Measurements from ENCODE around the gene IFNL1.
"Not testable (repeated sequence)": the region's sequence is repeated elsewhere in the genome, so short reads cannot be mapped to it uniquely, and the experiment has no call there.

IFNL1 gene

DNA sequence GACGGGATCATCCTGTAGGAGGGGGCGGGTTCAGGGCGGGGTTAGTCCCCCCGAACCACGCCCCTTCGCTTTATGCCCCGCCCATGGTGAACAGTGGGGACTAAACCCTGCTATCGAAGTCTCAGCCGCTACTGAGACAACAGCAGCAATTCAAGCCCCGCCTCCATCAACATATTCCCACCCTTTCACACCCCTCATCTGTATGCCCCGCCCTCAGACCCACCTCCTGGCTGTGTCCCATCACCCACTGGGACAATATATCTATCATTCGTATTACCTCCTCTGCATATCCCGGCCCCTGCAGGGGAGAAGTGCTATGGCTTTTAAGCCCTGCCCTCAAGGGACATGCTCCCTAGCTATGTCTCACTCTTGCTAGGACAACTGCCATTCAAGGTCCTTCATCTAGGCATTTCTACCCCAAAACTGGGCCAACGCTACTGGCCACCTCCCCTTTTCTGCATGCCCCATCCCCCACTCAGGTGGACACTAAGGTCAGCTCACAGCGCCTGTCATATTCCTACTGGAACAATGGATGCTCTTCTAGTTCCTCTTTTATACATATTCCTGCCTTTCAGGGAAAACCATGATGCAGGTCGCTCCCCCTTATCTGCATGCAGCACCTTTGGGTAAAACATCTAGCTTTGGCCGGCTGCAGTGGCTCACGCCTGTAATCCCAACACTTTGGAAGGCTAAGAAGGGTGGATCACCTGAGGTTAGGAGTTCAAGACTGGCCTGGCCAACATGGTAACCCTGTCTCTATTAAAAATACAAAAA lies 12.5 kb downstream of the IFNL1 start:
- no peak for DNase-seq

DNA sequence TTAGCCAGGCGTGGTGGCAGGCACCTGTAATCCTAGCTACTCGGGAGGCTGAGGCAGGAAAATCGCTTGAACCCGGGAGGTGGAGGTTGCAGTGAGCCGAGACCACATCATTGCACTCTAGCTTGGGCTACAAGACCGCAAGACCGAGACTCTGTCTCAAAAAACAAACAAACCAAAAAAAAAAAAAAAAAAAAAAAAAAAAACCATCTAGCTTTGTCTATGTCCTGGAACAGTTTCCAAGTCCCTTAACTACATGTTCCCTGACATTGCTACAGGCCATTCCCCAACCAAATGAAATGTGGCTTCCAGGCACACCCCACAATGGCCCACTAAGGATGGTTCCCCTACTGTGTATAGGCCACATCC lies 13.1 kb downstream of the IFNL1 start:
- not testable (repeated sequence) for DNase-seq

DNA sequence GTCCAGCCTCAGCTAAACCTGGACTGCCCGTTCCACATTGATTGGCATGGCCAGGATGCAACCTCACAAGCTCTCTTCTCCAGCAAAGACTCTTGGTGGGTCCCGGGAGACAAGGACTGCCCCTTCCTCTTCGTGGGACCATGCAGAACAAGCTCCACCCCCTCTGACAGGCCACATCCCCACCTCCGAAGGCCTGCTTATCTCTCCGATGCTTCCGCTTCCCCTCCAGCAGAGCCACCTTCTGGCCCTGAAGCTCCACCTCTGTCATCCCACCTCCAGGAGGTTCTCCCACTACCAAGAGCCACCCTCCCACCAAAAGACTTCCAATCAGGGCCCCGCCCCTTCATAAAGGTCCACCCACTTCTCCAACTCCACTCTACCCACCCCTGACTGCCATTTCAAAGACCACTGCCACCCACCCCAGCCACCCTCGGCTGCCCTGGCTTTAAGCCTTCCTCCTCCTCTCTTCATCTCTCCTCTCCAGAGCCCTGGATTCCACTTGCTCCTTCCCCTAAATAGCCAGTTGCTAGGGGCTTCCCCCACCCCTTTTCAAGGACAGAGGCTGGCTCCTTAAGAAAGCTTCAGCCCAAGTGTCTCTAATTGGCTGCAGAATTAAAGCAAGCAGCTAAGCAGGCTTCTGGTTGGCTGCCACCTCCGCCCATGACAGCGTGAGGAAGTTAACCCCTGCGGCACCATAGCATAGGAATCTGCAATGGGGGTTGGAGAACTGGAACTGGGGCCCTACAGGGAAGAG lies 14.5 kb downstream of the IFNL1 start:
- DNase-seq = peak in 29 of 51 donors; percentile 10 to 64 (median 39)

DNA sequence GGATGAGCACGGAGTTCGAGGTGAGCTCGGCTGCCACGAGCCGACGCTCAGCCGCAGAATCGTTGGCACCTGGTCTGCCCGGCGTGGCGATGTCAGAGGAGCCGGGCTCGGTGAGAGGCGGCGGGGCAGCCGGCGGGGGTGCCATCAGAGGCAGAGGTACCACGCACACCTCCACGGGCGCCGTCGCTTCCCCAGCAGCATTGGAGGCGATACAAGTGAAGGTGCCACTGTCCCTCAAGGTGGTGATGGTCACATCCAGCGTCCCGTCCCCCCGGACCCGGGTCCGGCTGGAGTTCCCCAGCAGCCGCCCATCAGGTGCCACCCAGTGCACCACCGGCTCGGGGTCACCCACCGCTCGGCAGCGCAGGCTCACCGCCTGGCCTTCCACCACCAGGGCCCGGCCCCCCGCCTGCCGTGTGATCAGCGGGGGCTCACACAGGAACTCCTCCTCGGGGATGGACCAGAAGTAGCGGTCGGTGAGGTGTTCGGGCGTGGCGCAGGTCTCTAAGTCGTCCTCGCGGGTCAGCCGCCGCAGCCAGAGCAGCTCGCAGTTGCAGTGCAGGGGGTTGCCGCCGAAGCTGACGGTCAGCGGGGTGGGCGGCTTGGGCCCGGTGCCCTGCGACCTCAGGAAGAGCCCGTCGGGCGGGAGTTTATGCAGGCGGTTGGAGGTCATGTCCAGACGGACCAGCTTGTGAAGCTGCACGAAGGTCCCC lies 18.0 kb downstream of the IFNL1 start:
- DNase-seq = no peak

DNA sequence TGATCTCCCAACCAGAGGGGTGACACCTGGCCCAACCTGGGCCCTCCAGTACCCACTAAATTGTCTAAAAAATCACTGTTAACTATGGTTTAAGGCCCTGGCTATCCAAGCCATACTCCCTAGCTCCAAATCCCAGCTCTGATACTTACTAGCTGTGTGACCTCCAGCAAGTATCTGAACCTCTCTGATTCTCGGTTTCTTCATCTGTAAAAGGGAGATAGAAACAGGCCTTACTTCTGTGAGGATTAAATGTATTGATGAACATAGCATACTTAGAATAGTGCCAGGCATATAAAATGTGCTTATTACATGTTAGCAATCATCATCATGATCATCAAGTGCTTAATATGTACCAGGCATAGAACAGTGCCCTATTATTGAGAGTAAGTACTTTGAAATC lies 19.7 kb downstream of the IFNL1 start:
- DNase-seq = no peak

DNA sequence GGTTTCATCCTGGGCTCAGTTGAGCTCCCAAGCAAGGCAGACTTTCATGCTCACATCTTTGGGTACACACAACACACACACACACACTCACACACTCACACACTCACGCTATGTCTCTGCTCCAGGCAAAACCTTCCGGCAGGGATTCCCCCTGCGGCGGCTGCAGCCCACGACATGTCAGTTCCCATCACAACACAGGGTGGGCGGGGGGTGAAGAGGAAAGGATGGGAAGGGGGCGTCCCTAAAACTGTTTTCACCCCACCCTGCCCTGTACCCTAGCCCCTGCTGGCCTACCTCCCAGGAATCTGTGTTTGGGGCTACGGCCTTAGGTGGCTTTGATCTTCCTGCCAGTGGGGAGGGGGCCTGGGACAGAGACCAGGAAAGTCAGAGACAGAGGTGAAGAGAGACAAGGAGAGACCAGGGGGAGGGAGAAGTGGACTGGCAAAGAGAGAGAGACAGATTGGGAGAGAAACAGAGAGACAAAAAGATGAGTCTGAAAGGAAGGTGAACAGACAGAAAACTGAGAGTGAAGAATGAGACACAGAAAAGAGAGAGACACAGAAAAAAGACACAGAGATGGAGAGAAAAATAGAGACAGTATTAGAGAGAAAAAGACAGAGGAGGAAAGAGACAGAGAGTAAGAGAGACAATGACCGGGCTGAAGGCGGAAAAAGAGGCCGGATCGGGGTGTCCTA lies 20.6 kb downstream of the IFNL1 start:
- DNase-seq = no peak

DNA sequence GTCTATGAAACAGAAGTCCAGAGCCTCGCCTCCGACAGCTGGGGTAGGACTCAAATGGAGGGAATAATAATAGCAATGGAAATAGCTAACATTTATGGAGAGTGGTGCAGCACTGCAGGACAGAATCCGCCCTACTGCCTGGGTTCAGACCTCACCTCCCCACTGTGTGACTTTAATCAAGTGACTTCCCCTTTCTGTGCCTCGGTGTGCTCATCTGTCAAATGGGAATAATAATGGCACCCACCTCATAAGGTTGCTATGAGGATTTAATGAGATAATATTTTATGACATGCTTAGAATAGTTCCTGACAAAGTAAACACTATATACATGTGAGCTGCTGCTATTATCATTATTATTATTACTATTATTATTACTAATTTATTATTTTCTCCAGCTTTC lies 21.3 kb downstream of the IFNL1 start:
- no peak for DNase-seq

DNA sequence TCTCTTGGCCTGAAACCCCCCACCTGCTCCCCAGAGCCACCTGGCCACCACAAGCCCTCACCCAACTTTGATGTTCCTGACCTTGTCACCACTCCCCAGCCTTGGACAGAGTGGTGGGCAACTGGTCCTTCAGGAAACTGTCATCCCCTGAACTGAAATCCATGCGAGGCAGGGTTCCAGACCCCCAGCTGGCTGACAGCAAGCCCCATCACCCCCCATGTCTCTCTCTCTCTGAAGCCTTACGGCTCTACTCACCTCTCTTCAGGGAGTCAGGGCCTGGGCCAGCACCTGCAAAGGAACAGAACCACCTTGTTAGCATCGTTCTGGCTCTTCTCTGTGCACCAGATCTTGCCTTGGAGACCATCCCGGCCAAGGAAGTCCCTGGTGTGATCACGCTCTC lies 21.9 kb downstream of the IFNL1 start:
- DNase-seq = no peak

DNA sequence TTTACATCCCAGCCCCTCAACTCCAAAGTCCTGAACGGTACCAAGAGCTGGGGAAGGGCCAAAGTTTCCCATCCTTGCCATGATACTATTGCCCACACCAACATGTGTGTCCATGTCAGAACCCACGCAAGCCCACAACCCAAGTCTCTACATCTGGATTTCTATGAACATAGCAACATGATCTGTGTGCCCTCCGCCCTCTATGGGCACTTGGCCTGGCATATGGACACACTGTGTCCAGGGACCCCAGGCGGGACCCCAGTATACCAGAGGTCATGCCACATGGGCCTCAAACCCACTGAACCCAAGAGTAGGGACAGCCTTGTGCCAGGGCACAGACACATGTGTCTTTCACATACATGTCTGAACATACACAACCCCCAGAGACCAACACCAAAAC lies 22.5 kb downstream of the IFNL1 start:
- DNase-seq = no peak

DNA sequence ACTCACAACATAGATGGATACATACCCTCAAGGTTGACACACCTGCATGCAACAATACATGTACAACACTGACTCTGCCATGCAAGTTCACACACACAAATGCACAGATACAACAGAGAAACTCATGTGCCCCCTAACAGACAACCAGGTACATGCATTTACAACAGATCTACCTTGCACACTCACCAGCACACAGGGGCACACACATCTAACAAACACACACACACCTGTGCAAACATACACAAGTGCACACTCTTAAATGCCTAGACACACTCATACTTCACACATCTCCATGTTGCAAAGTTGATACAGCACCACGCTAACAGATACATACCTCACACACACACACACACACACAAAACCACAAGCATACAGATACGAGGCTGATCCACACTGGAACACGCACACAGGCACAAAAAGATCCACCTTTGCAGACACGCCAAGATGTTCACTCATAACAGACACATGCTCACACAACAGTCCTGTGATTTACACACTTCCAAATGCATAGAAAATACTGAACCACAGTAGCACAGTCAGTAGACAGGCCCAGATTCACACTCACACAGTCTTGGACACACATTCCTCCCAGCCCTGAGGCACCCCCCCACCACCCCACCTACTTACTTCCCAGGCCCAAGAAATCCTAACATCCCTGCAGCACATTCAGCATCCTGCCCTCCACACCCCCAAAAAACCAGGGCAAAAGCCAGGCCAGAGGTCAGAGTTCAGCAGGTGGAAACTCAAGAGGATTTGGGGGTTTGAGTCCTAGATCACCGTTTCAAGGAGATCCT lies 23.1 kb downstream of the IFNL1 start:
- DNase-seq = no peak

DNA sequence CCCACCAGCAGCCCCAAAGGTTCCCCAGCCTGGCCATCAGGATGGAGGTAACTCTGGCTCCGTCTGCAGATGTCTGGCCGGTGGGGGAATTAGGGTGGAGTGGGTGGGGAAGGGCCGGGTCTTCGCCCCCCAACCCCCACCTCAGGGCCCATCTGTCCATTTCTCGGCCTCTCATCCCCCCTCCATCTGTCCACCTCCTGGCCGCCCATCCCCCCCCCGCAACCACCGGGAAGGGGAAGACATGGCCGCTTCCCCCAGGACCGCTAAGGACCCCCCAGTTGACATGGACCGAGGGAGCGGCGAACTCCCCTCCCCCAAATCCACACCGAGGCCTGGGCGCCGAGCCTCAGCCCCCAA lies 23.7 kb downstream of the IFNL1 start:
- DNase-seq = peak in 1 of 51 donors; percentile 45

DNA sequence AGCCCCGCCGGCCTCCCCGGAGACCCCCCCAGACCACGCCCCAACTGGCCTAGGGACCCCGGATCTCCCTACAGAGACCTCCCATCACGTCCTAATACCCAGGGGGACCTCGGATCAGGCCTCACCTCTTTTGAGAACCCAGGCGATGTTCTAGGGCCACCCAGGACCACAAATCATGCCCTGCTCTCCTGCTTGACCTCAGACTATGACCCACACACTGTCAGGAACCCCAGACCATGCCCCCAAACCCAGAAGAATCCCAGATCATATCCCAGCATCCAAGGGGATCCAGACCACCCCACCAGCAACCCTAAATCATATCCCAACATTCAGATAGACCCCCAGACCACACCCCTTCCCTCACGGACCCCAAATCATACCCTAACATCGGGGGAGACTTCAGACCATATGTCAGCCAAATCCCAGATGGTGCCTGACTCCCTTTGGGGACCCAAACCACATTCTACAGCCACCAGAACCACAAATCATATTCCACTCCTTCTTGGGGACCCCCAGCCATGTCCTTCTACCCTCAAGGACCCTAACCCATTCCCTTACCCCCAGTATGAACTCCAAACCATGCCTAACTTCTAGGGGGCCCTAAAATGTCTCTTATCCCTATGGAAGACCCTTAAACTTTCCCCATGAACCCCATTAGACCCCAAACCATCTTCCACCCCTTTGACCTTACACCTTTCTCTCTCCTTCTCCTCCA lies 25.1 kb downstream of the IFNL1 start:
- DNase-seq = no peak

DNA sequence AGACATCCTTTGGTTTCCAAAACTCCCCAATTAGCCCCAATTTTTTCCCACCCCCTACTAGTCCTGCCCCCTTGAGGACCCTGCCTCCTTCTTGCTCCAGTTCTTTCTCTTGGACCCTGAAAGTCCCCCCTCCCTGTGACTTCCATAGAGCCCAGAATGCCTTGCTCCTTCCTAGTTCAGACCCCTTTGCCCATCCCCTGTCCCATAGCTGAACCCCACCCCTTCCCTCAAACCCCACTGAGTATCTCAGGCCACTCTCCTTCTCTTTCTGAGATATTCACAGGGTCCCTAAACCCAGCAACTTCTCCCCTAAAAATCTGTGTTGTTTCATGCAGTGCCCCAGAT lies 25.6 kb downstream of the IFNL1 start:
- DNase-seq = no peak

DNA sequence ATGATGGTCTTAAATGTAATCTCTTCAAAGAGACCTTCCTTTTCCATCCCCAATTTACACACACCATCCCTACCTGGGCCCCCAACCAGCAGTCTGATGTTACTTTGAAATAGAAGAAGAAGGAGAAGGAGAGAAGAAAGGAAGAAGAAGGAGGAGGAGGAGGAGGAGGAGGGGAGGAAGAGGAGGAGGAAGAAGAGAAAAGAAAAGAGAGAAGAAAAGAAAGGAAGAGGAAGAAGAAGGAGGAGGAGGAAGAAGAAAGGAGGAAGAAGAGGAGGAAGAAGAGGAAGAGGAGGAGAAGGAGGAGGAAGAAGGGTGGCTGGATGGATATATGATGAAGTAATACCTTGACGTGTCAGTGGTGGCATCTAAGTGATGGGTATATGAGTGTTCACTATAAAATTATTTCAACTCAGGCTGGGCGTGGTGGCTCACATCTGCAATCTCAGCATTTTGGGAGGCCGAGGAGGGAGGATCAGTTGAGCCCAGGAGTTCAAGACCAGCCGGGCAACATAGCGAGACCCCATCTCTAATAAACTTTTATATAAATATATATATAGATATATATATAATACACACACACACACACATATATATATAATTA lies 28.1 kb downstream of the IFNL1 start:
- DNase-seq = no peak

DNA sequence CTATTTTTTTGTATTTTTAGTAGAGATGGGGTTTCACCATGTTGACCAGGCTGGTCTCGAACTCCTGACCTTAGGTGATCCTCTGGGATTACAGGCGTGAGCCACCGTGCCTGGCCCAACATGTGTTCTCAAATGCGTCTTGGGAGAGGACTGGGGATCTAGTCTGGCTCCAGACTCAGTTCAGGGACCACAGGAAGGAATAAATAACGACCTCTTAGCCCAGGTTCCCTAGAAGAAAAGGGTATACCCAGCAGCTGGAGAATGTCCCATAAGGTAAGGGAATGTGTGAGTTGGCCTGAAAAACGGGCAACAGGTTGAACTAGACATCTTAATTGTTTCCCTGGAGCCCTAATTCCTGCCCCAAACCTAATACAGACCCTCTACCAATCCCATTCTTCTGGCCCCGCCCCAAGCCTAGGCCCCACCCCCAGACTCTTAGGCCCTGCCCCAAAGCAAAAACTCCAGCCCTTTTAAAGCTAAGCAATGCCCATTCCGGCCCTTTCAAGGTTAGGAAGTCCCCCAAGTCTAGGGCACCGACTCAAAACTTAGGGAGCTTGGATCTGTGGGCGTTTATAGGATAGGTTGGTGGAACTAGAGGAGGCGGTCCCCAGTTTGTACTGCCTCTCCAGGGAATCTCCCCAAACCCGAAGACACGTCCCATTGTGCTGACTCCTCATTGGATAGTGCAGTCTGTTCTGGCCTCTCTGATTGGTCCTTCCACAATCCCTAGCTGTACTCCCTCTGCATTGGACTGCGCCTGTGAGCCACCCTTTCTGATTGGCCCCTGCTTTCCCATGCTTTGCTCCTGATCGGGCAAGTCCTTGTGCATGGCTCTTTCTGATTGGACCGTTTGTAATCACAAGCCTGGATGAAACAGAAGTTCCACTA lies 29.8 kb downstream of the IFNL1 start:
- DNase-seq = no peak

DNA sequence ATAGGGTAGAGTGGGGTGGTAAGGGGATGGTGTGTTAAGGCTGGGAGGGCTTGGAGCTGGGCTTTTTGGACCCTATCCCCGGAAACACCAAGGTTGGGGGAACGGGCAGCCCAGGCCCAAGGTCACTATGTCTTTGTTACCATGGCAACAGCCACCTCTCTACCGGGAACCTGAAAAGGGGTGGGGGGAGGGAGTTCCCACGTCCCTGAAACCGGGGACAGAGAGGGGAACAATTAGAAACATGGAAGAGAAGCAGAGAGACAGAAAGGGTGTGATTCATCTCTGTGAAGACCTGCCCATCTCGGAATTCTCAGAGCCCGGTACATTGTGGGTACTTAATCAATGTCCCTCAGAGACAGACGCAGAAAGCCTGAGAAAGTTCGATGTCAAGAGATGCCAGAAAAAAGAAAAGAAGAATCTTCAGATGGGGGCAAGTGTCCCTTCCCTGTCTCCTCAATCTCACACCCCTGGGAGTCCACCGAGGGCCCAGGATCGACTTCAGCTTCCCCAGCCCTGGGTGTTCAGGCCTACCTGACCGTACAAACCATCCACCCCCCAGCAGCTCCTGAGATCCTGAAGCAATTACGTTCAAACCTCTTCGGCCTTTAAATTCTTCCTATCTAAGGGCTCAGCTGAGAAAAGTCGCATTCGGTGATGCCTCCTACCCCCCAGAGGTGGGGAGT lies 31.3 kb downstream of the IFNL1 start:
- DNase-seq = no peak

DNA sequence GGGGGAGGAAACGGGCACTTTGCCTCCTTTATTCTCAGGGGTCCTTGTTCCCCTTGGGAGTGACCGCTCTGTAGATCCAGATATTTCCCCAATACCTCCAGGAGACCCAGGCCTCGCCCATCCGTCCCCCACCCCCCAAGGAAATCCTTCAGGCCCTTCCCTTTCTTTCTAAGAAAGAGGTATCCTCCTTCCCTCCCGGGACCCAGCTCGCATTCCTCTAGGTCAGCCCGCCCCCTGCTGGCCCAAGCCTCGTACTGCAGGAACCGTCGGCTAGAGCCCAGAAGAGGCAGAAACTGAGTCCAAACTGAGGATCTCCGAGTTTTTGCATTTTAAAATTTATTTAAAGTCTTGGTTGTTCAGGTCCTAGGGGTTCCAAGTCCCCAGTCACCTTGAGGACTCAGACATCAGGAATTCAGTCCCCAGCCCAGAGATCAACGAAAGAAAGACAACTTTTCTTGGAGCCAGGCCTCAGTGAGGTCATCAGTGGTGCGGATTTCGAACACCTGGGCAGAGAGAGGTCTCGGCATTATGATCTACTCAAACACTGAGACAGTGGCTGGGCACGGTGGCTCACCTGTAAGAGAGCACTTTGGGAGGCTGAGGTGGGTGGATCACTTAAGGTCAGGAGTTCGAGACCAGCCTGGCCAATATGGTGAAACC lies 32.0 kb downstream of the IFNL1 start:
- peak; percentile 11 to 92 (median 69) for DNase-seq

DNA sequence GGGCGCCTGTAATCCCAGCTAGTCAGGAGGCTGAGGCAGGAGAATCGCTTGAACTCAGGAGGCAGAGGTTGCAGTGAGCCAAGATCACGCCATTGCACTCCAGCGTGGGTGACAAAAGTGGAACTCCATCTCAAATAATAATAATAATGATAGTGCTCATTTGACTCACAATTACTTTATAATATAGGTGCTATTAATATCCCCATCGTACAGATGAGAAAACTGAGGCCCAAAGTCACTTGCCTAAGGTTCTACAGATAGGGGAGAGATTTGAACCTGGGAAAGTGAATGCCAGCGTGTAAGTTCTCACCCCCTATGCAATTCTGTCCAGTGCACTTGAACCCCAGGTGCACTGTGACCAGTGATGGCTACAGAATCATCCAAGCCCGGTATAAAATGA lies 33.7 kb downstream of the IFNL1 start:
- no peak for DNase-seq
